NT2/D1 (cell line): Measurements from ENCODE around the gene AMH.

Source experiments
- YY1 ChIP-seq: IDR thresholded peaks from 2 replicates; pipeline ENCODE4 v1.6.1; 2011; ENCODE audit not compliant: insufficient read length, insufficient read depth
- ZNF274 ChIP-seq: IDR thresholded peaks from 2 replicates; pipeline ENCODE4 v1.6.1; 2011; ENCODE audit warnings: mild to moderate bottlenecking, low read depth, low read length

GRCh38 chr19:2212861-2213711 is 36.0 kb upstream of the AMH start:
- no peak for TF ChIP-seq ZNF274
- TF ChIP-seq YY1: no peak
